Activated CD4-positive, alpha-beta T cell treated with anti-CD3 and anti-CD28 coated beads, Interleukin-2, amount 10 ng/mL, durations not matched to agents 24 days and 14 days (primary cell): ENCODE data around the gene TRNT1. TPM values are rescaled to one million over a fixed set of nuclear protein-coding genes. Genes with fewer than 3 reads are reported as not detected.

Experiments
- DNase-seq: peaks from one replicate; pipeline ENCODE4 v3.0.0; 2022
- H3K27ac Mint-ChIP-seq: one replicate; pipeline ENCODE4 v1.8.0; 2022; ENCODE audit warnings: mild to moderate bottlenecking, mixed read lengths
- H3K27me3 Mint-ChIP-seq: one replicate; pipeline ENCODE4 v1.8.0; 2022; ENCODE audit warnings: mixed read lengths
- H3K36me3 Mint-ChIP-seq: one replicate; pipeline ENCODE4 v1.8.0; 2022; ENCODE audit warnings: low read depth, mild to moderate bottlenecking, mixed read lengths
- H3K4me1 Mint-ChIP-seq: one replicate; pipeline ENCODE4 v1.8.0; 2021; ENCODE audit warnings: mixed read lengths
- H3K4me3 Mint-ChIP-seq: one replicate; pipeline ENCODE4 v1.8.0; 2022; ENCODE audit warnings: mild to moderate bottlenecking, moderate library complexity, mixed read lengths
- H3K9me3 Mint-ChIP-seq: one replicate; pipeline ENCODE4 v1.8.0; 2021; ENCODE audit warnings: mixed read lengths
- intact Hi-C: fragments of 100-400 bp; cut with micrococcal nuclease; formaldehyde crosslinking; loops from one replicate; pipeline ENCODE4 v1.15.1; 2023
- total RNA-seq: library from RNA; stranded (reverse); gene quantifications from 2 replicates; pipeline ENCODE4 v1.2.3, GENCODE V29; 2022

Gene TRNT1
- total RNA-seq, 1 donor from 2014 or later, result 55.7 TPM

GRCh38 chr3:3172627-3173026 is 45.9 kb downstream of the TRNT1 start:
- Mint-ChIP-seq H3K9me3 (no peaks in the 10 kb centered on the region), H3K27me3 (no peaks in the 10 kb centered on the region), H3K36me3 (peaks cover 47% of the 10 kb centered on the region), H3K27ac (peak overlapping the region; percentile 83), H3K4me1 (peaks cover 47% of the 10 kb centered on the region), H3K4me3 (peak overlapping the region; percentile 81)
- intact Hi-C loops, result no loop called here
- no peak for DNase-seq

GRCh38 chr3:3177861-3178497 is 51.2 kb downstream of the TRNT1 start:
- peaks cover 34% of the 10 kb centered on the region for H3K36me3 Mint-ChIP-seq
- intact Hi-C loops, result loop anchor here (5.0 kb wide), 1 partner anchor 1124 kb away; the partner anchor contains the start of gene SETMAR
- DNase-seq, result no peak

GRCh38 chr3:3178498-3179328 is 52.0 kb downstream of the TRNT1 start:
- Mint-ChIP-seq H3K4me3 (peak overlapping the region; percentile 97), H3K4me1 (peaks cover 42% of the 10 kb centered on the region), H3K27me3 (peaks cover 6% of the 10 kb centered on the region), H3K27ac (peak overlapping the region; percentile 89), H3K36me3 (peaks cover 27% of the 10 kb centered on the region), H3K9me3 (no peaks in the 10 kb centered on the region)
- intact Hi-C loops, result loop anchor here (1.0 to 5.0 kb wide), 4 partner anchors 7 to 1315 kb away; partner anchors contain the start of genes ITPR1, SETMAR and TRNT1
- DNase-seq, result no peak

More at GRCh38 chr3:3177861-3178497, 51.2 kb downstream of the TRNT1 start:
- no peaks in the 10 kb centered on the region for H3K9me3 Mint-ChIP-seq
- peak overlapping the region; percentile 97 for H3K4me3 Mint-ChIP-seq
- peaks cover 4% of the 10 kb centered on the region for H3K27me3 Mint-ChIP-seq
- peak overlapping the region; percentile 89 for H3K27ac Mint-ChIP-seq
- peaks cover 49% of the 10 kb centered on the region for H3K4me1 Mint-ChIP-seq

GRCh38 chr3:3179407-3180094 is 52.8 kb downstream of the TRNT1 start, which contains the start of gene CRBN:
CRBN (minus strand) TSS chr3:3179691; CDS start chr3:3179687, 4 bp downstream.
- peak; percentile 97 for DNase-seq
- Mint-ChIP-seq H3K27ac (peak within 1 kb of the TSS; percentile 89), H3K4me3 (peak within 1 kb of the TSS; percentile 97), H3K4me1 (peaks cover 37% of the 10 kb centered on the region), H3K9me3 (no peaks in the 10 kb centered on the region), H3K27me3 (peaks cover 8% of the 10 kb centered on the region), H3K36me3 (peaks cover 22% of the 10 kb centered on the region)
- intact Hi-C loops, result loop anchor here (1.0 to 5.0 kb wide), 4 partner anchors 8 to 1314 kb away; partner anchors contain the start of genes ITPR1, SETMAR and TRNT1

GRCh38 chr3:3180456-3180855 is 53.7 kb downstream of the TRNT1 start:
- peaks cover 31% of the 10 kb centered on the region for H3K4me1 Mint-ChIP-seq
- no peak overlapping the region for H3K4me3 Mint-ChIP-seq
- intact Hi-C loops, result no loop called here
- H3K36me3 Mint-ChIP-seq, result peaks cover 16% of the 10 kb centered on the region
- DNase-seq, result no peak
- H3K27ac Mint-ChIP-seq, result no peak overlapping the region
- peaks cover 11% of the 10 kb centered on the region for H3K27me3 Mint-ChIP-seq
- H3K9me3 Mint-ChIP-seq, result no peaks in the 10 kb centered on the region

GRCh38 chr3:3184876-3185275 is 58.1 kb downstream of the TRNT1 start:
- Mint-ChIP-seq H3K36me3 (no peaks in the 10 kb centered on the region), H3K9me3 (no peaks in the 10 kb centered on the region), H3K4me3 (no peak overlapping the region), H3K4me1 (peaks cover 4% of the 10 kb centered on the region), H3K27ac (no peak overlapping the region), H3K27me3 (peaks cover 15% of the 10 kb centered on the region)
- DNase-seq, result no peak
- intact Hi-C loops, result no loop called here

- Mint-ChIP-seq H3K36me3 (no peaks in the 10 kb centered on the region), H3K27me3 (peaks cover 10% of the 10 kb centered on the region), H3K4me3 (no peak overlapping the region), H3K4me1 (peaks cover 21% of the 10 kb centered on the region), H3K9me3 (no peaks in the 10 kb centered on the region), H3K27ac (no peak overlapping the region)
- no peak for DNase-seq
- intact Hi-C loops, result no loop called here
Measured at GRCh38 chr3:3189102-3189727, 62.5 kb downstream of the TRNT1 start.

GRCh38 chr3:3189961-3190360 is 63.2 kb downstream of the TRNT1 start:
- Mint-ChIP-seq H3K27me3 (peaks cover 8% of the 10 kb centered on the region), H3K36me3 (no peaks in the 10 kb centered on the region), H3K4me1 (peaks cover 21% of the 10 kb centered on the region), H3K4me3 (no peak overlapping the region), H3K27ac (no peak overlapping the region), H3K9me3 (no peaks in the 10 kb centered on the region)
- no peak for DNase-seq
- intact Hi-C loops, result no loop called here

- intact Hi-C loops, result no loop called here
- H3K27me3 Mint-ChIP-seq, result peaks cover 9% of the 10 kb centered on the region
- peaks cover 21% of the 10 kb centered on the region for H3K4me1 Mint-ChIP-seq
- peak; percentile 69 for DNase-seq
- peak overlapping the region; percentile 52 for H3K4me3 Mint-ChIP-seq
- no peaks in the 10 kb centered on the region for H3K36me3 Mint-ChIP-seq
- peak overlapping the region; percentile 49 for H3K27ac Mint-ChIP-seq
- no peaks in the 10 kb centered on the region for H3K9me3 Mint-ChIP-seq
Measured at GRCh38 chr3:3191675-3192285, 65.0 kb downstream of the TRNT1 start.

GRCh38 chr3:3192286-3192675 is 65.5 kb downstream of the TRNT1 start:
- H3K4me1 Mint-ChIP-seq, result peaks cover 21% of the 10 kb centered on the region
- H3K36me3 Mint-ChIP-seq, result no peaks in the 10 kb centered on the region
- intact Hi-C loops, result no loop called here
- H3K4me3 Mint-ChIP-seq, result peak overlapping the region; percentile 52
- no peak for DNase-seq
- peaks cover 9% of the 10 kb centered on the region for H3K27me3 Mint-ChIP-seq
- no peaks in the 10 kb centered on the region for H3K9me3 Mint-ChIP-seq
- peak overlapping the region; percentile 49 for H3K27ac Mint-ChIP-seq

- DNase-seq, result no peak
- Mint-ChIP-seq H3K4me3 (no peak overlapping the region), H3K9me3 (no peaks in the 10 kb centered on the region), H3K27ac (no peak overlapping the region), H3K36me3 (no peaks in the 10 kb centered on the region), H3K27me3 (peaks cover 8% of the 10 kb centered on the region), H3K4me1 (peaks cover 17% of the 10 kb centered on the region)
- intact Hi-C loops, result loop anchor here (5.0 kb wide), 1 partner anchor 1097 kb away; no protein-coding TSS in a partner anchor
Measured at GRCh38 chr3:3194861-3195260, 68.1 kb downstream of the TRNT1 start.

GRCh38 chr3:3196148-3196861 is 69.6 kb downstream of the TRNT1 start:
- intact Hi-C loops, result loop anchor here (5.0 kb wide), 1 partner anchor 1096 kb away; no protein-coding TSS in a partner anchor
- Mint-ChIP-seq H3K4me1 (peaks cover 15% of the 10 kb centered on the region), H3K4me3 (no peak overlapping the region), H3K27me3 (peaks cover 5% of the 10 kb centered on the region), H3K27ac (no peak overlapping the region), H3K9me3 (no peaks in the 10 kb centered on the region), H3K36me3 (no peaks in the 10 kb centered on the region)
- DNase-seq, result no peak
